MM.1S (cell line): ENCODE data around the gene PLXDC2.

ENCODE experiments used
- DNase-seq: peaks from one replicate; pipeline ENCODE4 v3.0.0-alpha.2; 2015
- H2AFZ ChIP-seq: fragments of 300-600 bp; sonication (generic); 2 replicates; pipeline ENCODE4 v1.6.0; 2016; ENCODE audit warnings: antibody characterized with exemption, low read length
- H3F3A ChIP-seq: fragments of 300-600 bp; sonication (generic); 2 replicates; pipeline ENCODE4 v1.6.1; 2016; ENCODE audit warnings: mild to moderate bottlenecking, antibody characterized with exemption, low read length, moderate library complexity, mixed read lengths; ENCODE audit not compliant: insufficient read depth
- H3K27ac ChIP-seq: fragments of 300-600 bp; sonication (generic); 2 replicates; pipeline ENCODE4 v1.5.1; 2016; ENCODE audit warnings: mild to moderate bottlenecking, low read length
- H3K27me3 ChIP-seq: fragments of 300-600 bp; sonication (generic); replicated peaks from 2 replicates; pipeline ENCODE4 v1.6.0; 2016; ENCODE audit warnings: low read length; ENCODE audit not compliant: insufficient read depth
- H3K36me3 ChIP-seq: fragments of 300-600 bp; sonication (generic); replicated peaks from 2 replicates; pipeline ENCODE4 v1.6.1; 2016; ENCODE audit warnings: mild to moderate bottlenecking, low read length, mixed read lengths; ENCODE audit not compliant: insufficient read depth
- H3K4me1 ChIP-seq: fragments of 300-600 bp; sonication (generic); 2 replicates; pipeline ENCODE4 v1.6.1; 2016; ENCODE audit warnings: low read length, mixed read lengths
- H3K4me2 ChIP-seq: fragments of 300-600 bp; sonication (generic); 2 replicates; pipeline ENCODE4 v1.6.0; 2016; ENCODE audit warnings: low read depth, low read length
- H3K4me3 ChIP-seq: fragments of 300-600 bp; sonication (generic); 2 replicates; pipeline ENCODE4 v1.5.1; 2016; ENCODE audit warnings: low read length, mixed read lengths
- H3K79me2 ChIP-seq: fragments of 300-600 bp; sonication (generic); 2 replicates; pipeline ENCODE4 v1.6.1; 2016; ENCODE audit warnings: mixed run types, low read length, mixed read lengths
- H3K9ac ChIP-seq: fragments of 300-600 bp; sonication (generic); 2 replicates; pipeline ENCODE4 v1.6.1; 2016; ENCODE audit warnings: low read length, mixed read lengths
- H3K9me2 ChIP-seq: fragments of 300-600 bp; sonication (generic); replicated peaks from 2 replicates; pipeline ENCODE4 v1.6.1; 2016; ENCODE audit warnings: mild to moderate bottlenecking, low read length, mixed read lengths; ENCODE audit not compliant: insufficient read depth
- H3K9me3 ChIP-seq: fragments of 300-600 bp; sonication (generic); replicated peaks from 2 replicates; pipeline ENCODE4 v1.6.1; 2016; ENCODE audit warnings: mild to moderate bottlenecking, low read length, mixed read lengths; ENCODE audit not compliant: insufficient read depth
- H4K20me1 ChIP-seq: fragments of 300-600 bp; sonication (generic); 2 replicates; pipeline ENCODE4 v1.6.1; 2016; ENCODE audit warnings: mild to moderate bottlenecking, low read length, moderate library complexity, mixed read lengths; ENCODE audit not compliant: insufficient read depth
- CTCF ChIP-seq: fragments of 300-600 bp; sonication (generic); IDR thresholded peaks from 2 replicates; pipeline ENCODE4 v1.5.1; 2016; ENCODE audit warnings: antibody characterized with exemption, low read length, mixed read lengths
- EZH2 ChIP-seq: fragments of 300-600 bp; sonication (generic); optimal IDR thresholded peaks from 2 replicates; pipeline ENCODE3; 2017; ENCODE audit warnings: low read depth, mild to moderate bottlenecking, antibody characterized with exemption, low read length, mixed read lengths
- EZH2phosphoT487 ChIP-seq: fragments of 300-600 bp; sonication (generic); IDR thresholded peaks from 2 replicates; pipeline ENCODE4 v1.6.1; 2018; ENCODE audit warnings: antibody characterized with exemption, low read length

Gene PLXDC2

GRCh38 chr10:19832699-19833098, 16.5 kb downstream of the PLXDC2 start:
- DNase-seq = no peak
- Histone ChIP-seq H3K36me3 (no peaks in the 10 kb centered on the region), H3K27ac (no peak overlapping the region), H3K9me2 (no peaks in the 10 kb centered on the region), H3K27me3 (no peaks in the 10 kb centered on the region), H3K4me1 (no peaks in the 10 kb centered on the region), H4K20me1 (no peaks in the 10 kb centered on the region), H3K4me3 (no peak overlapping the region), H2AFZ (no peak overlapping the region), H3K9ac (no peak overlapping the region), H3F3A (no peaks in the 10 kb centered on the region), H3K4me2 (no peak overlapping the region), H3K9me3 (no peaks in the 10 kb centered on the region), H3K79me2 (no peaks in the 10 kb centered on the region)
- TF ChIP-seq CTCF (no peak), EZH2phosphoT487 (no peak)

DNA sequence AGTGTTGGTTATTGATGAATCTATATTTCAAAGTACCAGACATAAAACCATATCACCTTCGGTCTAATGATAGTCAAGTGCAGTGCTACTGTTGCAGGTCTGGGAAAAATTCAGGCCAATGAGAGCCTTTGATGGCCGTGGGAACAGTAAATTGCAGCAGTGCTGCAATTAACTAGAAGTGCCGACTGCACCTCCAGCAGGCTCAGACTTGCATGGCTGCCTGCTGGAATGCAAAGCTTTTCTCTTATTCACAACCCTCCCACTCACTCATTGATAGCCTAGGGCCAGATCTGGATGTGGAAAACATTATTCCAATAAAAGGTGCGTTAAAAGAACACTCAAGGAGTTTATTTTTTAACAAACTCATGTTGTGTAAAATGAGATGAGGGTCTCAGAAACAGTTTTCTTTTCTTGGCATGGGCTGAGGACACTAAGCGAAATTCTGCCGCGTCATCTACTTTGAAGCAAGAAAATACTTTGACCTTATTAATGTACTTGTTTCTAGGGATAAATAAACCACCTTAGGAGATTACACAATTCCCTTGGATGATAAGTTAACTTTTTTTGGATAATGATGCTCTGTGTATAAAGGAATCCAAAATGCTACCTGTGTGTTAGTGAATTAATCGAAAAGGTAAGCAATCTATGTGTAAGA, 17.1 kb downstream of the PLXDC2 start:
- DNase-seq = no peak
- no peaks in the 10 kb centered on the region for H3K79me2 ChIP-seq
- no peak overlapping the region for H3K4me3 ChIP-seq
- no peaks in the 10 kb centered on the region for H3K9me3 ChIP-seq
- no peaks in the 10 kb centered on the region for H3F3A ChIP-seq
- TF ChIP-seq EZH2phosphoT487 (no peak), CTCF (no peak), EZH2 (no peak)
- no peaks in the 10 kb centered on the region for H3K9me2 ChIP-seq
- no peak overlapping the region for H3K27ac ChIP-seq
- H3K27me3 ChIP-seq = no peaks in the 10 kb centered on the region
- no peak overlapping the region for H3K4me2 ChIP-seq
- H3K4me1 ChIP-seq = no peaks in the 10 kb centered on the region
- H3K36me3 ChIP-seq = no peaks in the 10 kb centered on the region
- no peak overlapping the region for H3K9ac ChIP-seq
- no peak overlapping the region for H2AFZ ChIP-seq
- no peaks in the 10 kb centered on the region for H4K20me1 ChIP-seq

GRCh38 chr10:19835952-19836351, 19.7 kb downstream of the PLXDC2 start:
- Histone ChIP-seq H3F3A (no peaks in the 10 kb centered on the region), H2AFZ (no peak overlapping the region), H3K9ac (no peak overlapping the region), H3K9me2 (no peaks in the 10 kb centered on the region), H3K4me3 (no peak overlapping the region), H3K9me3 (no peaks in the 10 kb centered on the region), H3K27me3 (no peaks in the 10 kb centered on the region), H4K20me1 (no peaks in the 10 kb centered on the region), H3K4me2 (no peak overlapping the region), H3K79me2 (no peaks in the 10 kb centered on the region), H3K36me3 (no peaks in the 10 kb centered on the region), H3K4me1 (no peaks in the 10 kb centered on the region), H3K27ac (no peak overlapping the region)
- TF ChIP-seq EZH2phosphoT487 (no peak), EZH2 (no peak), CTCF (no peak)
- no peak for DNase-seq
